GM03348 (cell line): Measurements from ENCODE around the gene CPE.
"Not testable (repeated sequence)": the region's sequence is repeated elsewhere in the genome, so short reads cannot be mapped to it uniquely, and the experiment has no call there.

Experiments used
- DNase-seq: peaks from one replicate; pipeline ENCODE4 v3.0.0; 2012; ENCODE audit warnings: low spot score

CPE gene

DNA sequence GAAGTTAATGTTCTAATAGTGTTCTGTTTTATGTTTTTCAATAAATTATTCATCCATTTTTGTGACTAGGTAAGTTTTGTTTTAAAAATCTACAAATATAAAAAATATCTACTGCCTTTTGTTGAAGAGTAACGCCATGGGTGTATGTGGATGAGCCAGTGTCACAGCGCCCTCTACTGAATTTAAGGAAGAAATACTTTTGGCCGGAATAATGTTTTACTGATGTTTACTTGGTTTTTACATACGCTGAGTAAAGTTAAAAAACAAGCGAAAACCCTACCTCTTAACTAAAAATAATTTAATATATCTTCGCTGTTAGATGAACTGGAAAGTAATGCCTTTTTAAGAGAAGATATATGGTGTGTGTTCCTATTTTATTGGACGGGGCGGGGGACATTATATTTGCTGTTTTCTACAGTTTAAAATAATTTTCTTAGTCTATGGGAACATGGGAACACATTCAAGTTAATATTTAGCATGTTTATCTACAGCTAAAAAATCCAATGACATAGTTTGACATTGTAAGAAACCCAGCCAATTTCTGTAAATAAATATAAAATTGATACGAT is 86.1 kb downstream of the CPE start:
- peak; percentile 71 for DNase-seq

DNA sequence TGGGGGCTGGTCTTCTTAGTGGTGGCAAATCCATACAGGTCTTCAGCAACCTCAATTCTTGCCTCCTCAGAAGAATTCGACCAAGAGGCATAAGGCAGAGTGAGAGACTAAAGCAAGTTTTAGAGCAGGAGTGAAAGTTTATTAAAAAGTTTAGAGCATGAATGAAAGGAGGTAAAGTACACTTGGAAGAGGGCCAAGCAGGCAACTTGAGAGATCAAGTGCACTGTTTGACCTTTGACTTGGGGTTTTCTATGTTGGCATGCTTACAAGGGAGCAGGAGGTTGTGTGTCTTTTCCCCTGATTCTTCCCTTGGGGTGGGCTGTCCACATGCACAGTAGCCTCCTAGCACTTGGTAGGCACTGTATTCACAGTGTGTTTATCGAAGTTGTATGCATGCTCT is 91.2 kb downstream of the CPE start:
- no peak for DNase-seq

DNA sequence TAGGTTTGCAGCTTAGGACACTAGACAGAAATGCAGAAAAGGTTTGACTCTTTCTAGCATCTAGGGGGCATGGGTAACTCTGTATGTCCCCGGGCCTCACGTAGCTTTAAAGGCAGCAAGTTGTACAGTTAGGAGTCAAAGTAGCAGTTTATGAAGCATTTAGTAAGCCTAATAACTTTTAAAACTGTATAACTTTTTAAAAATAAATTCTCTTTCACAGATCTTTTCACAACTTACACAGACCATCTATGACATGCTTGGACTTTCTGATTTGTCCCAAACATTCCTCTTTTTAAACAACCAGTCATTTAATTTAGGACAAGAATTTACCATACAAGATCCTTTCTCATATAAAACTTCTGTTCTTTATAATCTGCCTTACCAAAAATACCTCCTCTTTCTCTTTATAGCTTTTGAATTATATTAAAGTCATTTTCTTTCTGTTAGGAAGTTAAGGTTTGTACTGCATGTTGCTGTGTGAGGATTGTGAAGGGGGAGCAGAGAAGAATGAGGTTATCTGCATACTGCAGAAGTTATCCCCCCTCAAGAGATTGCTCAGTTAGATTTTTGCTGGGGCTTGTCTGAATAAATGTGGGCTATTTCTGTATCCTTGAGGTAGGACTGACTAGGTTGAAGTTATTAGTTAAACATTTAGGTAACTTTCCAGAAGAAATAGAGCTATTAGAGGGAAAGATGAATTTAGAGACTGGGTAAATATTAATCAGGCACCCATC is 94.3 kb downstream of the CPE start:
- DNase-seq, result no peak

DNA sequence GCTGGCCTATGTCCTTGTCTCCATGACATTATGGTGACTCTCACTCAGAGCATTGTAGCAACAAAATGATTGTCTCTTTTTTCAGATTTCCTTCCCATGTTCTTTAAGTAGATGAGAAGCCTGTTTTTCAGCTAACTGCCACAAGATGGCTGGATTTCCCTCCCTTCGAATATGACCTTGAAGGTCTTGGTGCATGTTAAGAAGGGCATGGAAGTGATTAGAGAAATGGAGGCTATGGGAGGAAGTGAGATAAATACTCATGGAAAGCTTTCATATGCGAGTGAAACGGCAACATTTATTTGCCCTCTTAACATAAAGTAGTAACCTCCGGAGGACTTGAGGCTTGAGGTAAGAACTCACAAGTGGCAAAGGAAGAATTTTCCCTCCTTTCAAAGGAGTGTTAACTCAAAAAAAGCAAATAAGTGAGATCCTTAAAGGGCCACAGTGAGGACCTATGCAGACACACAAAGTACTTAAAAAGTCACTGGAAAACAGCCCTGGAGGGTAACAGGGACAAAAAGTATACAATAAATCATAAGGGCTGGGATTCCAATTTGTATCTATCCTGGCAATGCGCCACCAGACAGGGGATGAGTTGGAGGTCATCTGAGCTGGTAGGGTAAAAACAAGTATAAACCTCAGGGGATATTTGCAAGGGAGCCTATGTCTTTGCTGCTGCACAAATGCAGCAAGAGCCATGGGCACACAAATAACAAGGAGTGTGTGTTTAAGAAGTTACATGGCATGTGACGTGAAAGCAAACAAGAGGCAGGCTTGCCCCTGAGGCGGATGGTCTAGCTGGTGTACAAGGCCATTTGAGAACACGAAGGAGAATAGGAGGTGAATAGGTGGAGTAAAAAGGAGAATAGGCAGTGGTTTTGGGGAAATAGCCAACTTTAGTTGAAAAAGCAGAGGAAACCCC is 96.2 kb downstream of the CPE start:
- no peak for DNase-seq

DNA sequence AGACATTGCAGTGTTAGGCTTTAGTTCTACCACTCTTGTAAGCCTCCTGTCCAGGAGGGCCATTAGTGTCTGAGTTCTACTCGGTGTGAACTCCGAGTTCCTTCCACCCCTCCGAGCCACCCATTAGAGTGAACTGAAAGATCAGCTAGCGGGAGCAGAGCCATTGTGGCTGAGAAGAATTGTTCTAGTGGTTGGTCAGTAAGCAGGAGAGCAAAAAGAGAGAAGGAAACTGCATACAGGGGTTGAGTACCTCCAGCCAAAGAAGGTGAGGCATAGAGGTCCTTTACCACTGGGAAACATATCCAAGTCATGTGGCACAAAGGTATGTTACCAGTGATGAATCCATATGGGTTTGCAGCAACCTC is 96.9 kb downstream of the CPE start:
- DNase-seq, result no peak

DNA sequence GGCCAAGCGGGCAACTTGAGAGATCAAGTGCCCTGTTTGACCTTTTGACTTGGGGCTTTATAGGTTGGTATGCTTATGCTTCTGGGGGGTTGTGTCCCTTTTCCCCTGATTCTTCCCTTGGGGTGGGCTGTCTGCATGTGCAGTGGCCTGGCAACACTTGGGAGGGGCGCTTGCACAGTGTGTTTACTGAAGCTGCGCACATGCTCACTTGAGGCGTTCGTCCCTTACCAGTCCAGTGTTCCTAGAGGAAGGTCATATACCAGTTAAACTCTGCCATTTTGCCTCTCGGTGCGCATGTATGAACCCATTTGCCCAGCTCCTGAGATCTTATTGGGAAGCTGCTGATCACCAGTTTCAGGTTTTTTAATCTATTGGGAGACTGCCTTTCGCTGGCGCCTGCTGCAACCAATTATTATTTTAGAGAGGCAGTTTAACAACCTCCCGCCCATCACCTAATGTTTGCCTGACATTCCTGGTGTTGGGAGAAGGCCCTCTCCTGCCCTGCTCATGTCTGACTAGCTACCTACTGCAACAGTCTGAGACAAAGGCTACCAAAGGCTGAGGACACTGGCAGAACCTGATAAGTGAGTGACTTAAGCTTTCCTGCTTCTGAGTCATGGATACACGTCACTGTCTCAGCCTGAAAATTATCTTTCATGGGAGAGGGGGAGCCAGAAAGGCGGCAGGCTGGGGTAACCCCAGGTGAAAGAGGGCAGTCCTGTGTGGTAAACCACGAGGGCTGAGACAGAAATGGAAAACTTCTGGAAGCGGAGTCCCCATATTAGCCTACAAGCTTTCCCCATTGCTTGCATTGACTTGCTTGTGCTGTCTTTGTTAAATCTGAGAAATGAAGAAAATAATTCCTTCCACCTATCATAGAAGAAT is 97.6 kb downstream of the CPE start:
- no peak for DNase-seq

DNA sequence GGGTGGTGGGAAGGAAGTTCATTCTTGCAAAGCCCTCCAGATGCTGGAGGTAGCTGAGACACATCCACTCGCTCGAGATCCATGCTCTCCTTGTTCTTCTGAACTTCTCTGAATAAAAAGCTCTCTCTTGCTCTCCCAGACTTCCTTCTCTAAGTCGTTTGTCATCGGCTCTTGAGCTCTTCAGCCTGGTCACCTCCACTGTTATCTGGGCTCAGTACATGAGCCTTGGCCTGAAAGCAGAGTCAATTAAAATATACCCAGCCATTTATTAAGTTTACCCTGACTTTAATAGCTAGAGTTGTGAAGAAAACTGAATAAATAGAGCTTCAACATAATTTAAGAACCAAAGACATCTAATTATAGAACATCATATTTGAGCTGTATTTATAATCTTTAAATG is 99.0 kb downstream of the CPE start:
- DNase-seq, result no peak

DNA sequence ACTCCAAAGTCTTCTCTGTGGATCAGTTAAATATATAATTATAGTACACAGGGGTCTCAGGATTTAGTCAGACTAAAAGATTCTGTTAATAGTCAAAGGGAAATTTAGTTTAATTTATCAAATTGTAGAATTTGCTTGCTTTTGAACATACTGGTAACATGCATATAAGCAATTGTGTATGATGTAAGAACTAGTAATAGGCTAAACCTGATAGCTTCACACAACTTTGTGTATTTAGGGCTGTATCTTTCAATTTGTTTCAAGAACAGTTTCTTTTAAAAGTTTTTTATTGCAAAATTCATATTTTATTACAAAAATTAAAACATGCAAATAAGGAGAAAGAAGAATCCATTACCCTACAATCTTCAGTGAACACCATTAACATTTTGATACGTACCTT is 99.5 kb downstream of the CPE start:
- DNase-seq, result no peak

DNA sequence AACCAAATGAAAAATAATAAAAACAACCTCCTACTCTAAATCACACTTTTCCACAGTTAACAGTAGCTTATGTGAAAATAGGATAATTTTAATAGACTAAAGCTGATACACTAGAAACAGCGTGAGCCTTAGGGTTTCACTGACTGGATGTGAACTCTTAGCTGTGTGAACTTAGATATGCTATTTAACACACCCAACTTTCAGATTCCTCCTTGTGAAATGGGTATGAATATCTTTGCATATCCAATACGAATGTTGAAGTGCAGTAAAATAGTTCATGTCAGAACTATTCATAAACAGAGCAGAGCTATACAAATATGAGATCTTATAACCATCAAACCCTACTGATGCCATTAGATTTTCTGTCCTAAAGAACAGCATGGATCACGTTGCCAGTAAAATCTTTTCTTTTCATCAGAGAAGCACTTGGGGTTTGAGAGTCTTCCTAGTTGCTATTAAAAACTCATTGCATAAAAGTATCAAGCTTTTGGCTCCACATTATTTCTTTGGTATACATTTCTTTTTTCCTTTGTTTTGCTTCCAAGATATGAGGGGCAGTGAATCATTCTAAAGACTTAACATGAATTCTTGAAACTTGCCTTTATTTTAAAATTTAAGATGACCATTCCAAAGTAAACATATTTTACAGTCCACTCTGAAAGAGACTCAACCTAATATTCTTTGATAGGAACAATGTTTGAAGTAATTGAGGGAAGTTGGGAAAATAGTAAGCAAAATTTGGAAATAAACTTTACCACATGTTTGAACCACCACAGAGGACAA is 102.4 kb downstream of the CPE start:
- no peak for DNase-seq

DNA sequence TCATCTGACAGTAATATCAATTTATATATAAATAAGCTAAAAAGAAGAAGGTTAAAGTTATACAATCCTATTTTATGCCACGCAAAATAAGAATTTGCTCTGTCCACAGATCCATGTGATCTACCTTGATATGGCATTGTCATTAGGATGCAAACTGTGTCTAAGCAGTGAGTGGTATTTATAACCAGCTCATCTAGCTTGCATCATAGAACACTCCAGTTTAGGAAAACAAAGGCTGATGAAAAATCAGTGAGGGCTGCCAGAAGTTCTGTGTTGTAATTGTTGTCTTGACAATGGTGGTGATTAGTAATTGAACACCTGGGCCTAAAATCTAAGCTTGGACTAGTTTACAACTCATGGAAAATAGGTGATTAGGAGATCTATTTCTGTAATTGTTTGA is 111.0 kb downstream of the CPE start:
- no peak for DNase-seq

DNA sequence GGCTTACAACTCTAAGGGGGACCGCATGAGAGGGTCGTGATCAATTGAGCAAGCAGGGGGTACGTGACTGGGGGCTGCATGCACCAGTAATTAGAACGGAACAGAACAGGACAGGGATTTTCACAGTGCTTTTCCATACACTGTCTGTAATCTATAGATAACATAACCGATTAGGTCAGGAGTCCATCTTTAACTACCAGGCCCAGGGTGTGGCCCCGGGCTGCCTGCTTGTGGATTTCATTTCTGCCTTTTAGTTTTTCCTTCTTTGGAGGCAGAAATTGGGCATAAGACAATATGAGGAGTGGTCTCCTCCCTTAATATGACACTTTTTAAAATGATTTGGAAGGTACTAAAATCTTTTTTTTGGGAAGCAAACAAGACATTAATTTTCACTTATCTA is 113.8 kb downstream of the CPE start:
- not testable (repeated sequence) for DNase-seq

DNA sequence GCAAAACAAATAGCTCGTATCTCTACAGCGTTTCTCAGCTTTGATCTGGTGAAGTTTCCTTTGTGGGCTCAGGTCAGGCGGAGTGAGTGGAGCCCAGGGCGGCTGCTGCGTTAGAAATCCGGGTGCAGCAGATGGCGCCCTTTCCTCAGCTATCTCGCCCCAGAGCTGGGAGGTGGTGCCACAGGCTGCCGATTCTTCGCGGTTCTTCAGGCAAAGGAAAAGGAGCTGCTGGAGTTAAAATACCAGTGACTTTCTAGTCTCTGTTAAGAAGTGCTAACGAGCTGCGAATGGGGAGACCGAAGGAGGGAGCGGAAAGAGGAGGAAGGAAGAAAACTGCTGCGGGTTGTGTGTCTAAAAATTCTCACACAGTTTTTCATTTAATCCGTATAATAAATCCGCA is 114.6 kb downstream of the CPE start:
- DNase-seq, result peak; percentile 69

DNA sequence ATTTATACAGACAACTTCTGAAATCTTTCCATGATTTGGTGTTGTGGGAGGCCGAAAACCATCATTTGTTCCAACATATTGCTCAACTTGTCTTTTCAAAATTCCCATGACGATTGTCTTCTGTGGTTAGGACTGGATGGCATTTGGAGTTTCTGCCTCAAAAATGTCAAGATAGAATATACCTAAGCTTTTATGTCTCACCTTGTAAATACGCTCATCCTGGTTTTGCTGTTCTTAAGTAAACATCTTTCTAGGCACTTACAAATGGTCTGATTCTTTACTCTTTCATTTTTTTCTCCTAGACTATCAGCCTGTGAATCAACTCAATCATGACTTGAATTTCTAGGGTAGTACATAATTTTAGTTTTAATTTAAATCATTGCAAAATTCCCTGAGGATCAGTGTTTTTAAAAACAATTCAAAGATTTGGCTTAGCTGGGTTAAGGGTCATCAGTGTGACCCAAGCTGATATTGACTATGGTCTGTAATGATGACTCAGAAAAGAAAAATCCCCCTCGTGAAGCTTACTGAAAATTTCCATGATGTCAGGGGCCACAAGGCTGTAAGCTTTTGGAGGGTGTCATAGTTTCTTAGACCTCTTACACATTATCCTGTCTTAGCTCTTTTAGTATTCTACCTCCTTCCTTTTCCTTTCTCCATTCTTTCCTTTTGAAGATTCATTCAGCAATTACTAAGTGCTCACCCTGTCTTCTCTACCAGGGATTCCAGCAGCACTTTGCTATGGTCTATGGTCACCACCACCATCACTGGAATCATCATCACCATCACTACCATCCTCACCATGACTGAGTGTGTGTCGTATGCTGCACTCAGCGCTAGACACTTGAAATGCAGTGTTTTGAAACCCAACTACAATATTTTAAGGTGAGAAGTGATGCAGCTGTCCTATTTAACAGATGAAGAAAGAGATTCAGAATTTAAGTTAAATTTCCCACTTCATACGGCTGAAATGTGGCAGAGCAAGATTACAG is 124.4 kb downstream of the CPE start:
- DNase-seq, result no peak

DNA sequence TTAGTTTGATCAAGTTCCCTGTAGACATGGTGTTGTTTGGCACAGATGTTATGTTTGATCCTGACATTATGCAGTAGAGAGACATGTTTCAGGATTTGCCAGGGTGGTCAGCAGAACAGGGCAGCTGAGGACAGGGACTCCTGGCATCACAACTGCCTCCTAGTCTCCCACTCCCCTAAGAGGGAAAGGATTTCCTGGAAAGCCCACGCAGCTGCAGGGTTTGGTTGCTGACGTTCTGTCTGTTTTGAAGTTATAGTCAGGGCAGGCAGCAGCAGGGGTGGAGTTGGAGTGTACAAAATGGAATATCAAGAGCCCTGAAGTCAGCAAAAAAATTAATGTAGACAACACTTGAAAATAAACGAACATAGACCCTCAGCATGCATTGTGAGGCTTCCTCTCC is 125.4 kb downstream of the CPE start:
- no peak for DNase-seq

DNA sequence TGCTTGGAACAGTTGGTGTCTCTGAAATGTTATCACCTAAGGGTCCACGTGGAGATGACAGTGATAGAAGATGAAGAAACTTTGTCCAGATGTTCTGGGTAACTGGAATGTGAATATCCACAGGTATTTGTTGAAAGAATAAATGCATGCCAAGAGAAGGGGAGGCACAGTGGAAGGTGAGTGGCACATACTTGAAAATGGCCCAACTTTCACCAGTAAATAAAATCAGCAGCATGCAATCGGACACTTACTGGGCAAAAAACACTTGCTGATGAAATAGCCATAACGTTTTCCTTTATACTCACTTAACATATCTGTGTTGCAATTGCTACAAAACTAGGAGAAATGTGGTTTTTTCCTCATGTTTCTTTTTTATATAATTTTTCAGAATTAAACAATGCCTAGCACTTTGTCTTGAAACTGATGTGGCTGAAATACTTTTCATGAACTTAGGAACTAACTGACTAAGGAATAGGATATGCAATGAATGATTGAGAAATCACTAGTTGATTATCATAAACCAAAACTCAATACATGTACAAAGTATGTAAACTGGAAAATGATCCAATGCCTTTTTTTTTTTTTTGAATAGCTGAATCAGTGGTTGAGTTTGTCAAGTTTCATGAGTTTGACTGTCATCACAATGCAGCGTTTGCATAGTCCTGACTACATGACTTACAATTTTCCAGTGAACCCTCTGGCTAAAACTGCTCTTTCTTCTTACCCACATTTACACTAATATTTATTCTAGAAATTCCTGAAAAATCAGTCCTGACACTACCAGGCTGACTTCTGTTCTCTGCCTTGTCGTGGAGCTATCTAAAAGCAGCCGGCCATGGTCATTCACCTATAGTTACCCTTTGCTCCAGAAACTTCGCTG is 127.4 kb downstream of the CPE start:
- DNase-seq, result peak; percentile 52

DNA sequence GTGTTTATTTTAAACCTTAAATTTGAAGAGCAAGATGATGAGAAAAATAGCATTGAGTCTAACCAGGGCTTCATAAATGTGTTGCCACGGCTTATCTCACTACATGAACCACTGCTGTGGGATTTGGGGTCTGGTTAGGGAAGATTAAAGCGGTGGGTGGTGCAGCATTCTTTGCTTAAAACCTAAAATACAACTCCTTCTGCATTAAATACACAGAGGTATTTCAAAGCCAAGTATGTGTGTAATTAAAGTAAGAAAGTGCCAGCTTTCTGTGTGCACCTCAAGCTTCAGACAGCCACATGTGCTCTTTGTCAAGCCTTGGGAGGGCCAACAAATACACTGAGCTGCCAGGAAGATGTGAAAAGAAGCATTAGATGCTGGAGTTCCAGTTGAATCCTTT is 128.0 kb downstream of the CPE start:
- DNase-seq, result no peak

DNA sequence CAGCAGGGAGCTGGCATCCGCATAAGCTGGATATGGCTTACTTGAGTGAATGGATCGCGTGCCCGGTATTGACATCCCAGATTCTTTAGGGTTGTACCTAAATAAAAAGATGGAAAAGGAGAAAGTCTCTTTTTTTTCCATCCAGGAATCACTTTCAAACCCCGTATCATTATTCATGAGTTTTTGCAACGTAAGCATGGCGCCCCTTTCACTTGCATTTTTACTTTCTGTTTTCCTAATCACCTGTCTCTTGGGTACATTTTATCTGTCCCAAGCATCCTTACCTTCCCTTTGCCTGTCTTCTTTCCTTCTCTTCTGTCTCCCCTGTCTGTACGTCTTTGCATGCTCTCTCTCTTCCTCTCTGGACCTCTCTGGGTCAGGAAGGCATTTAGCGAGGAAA is 128.6 kb downstream of the CPE start:
- DNase-seq, result no peak

DNA sequence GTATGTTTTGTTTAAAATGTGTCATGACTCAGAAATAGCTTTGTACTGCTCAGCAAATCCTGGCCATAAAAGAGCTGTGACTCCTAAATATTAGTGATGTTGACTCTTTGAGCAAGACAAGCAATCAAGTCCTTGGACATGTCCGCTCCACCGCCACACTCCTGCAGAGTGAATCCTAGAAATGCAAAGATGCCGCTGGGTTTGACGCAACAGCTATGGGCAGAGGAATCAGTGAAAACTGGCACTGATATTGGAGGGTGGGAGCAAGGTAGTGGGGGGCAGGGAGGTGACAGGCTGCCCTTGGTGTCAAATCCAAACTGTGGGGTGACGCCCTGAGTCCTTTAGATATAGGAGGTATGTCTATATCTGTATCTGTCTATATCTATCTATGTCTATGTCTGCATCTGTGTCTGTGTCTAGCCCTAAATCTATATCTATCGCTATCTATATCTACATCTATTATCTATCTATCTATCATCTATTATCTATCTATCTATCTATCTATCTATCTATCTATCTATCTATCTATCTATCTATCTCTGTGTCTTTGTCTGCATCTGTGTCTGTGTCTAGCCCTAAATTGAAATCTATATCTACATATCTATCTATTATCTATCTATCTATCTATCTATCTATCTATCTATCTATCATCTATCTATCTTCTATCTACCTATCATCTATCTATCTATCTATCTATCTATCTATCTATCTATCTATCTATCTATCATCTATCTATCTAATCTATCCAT is 129.7 kb downstream of the CPE start:
- DNase-seq, result no peak
